MM.1S (cell line): Measurements from ENCODE around the gene FUT2.

Experiments
- CTCF ChIP-seq: fragments of 300-600 bp; sonication (generic); IDR thresholded peaks from 2 replicates; pipeline ENCODE4 v1.5.1; 2016; ENCODE audit warnings: antibody characterized with exemption, low read length, mixed read lengths
- EZH2 ChIP-seq: fragments of 300-600 bp; sonication (generic); optimal IDR thresholded peaks from 2 replicates; pipeline ENCODE3; 2017; ENCODE audit warnings: low read depth, mild to moderate bottlenecking, antibody characterized with exemption, low read length, mixed read lengths
- EZH2phosphoT487 ChIP-seq: fragments of 300-600 bp; sonication (generic); IDR thresholded peaks from 2 replicates; pipeline ENCODE4 v1.6.1; 2018; ENCODE audit warnings: antibody characterized with exemption, low read length

GRCh38 chr19:48646722-48647216 is 49.0 kb upstream of the FUT2 start:
- no peak for TF ChIP-seq CTCF
- TF ChIP-seq EZH2phosphoT487, result no peak
- no peak for TF ChIP-seq EZH2
